OCI-LY1 (cell line): ENCODE data around the gene SIK3.

Experiments
- H2AFZ ChIP-seq: fragments of 200-600 bp; sonication (generic), shearing (Covaris generic); 2 replicates; pipeline ENCODE4 v1.6.0; 2014; ENCODE audit warnings: antibody characterized with exemption, mild to moderate bottlenecking, low read length
- H3F3A ChIP-seq: fragments of 200-600 bp; sonication (generic), shearing (Covaris generic); 2 replicates; pipeline ENCODE4 v1.6.0; 2014; ENCODE audit warnings: mild to moderate bottlenecking, antibody characterized with exemption, low read length, moderate library complexity; ENCODE audit not compliant: insufficient read depth
- H3K27ac ChIP-seq: fragments of 200-600 bp; sonication (generic); 2 replicates; pipeline ENCODE4 v1.5.1; 2014; ENCODE audit warnings: low read length, mixed run types, mild to moderate bottlenecking, low read depth; ENCODE audit not compliant: poor library complexity, severe bottlenecking
- H3K27me3 ChIP-seq: fragments of 200-600 bp; sonication (generic); 2 replicates; pipeline ENCODE4 v1.6.0; 2014; ENCODE audit warnings: antibody characterized with exemption, mild to moderate bottlenecking, low read length, moderate library complexity; ENCODE audit not compliant: insufficient read depth
- H3K36me3 ChIP-seq: fragments of 200-600 bp; sonication (generic); 2 replicates; pipeline ENCODE4 v1.6.1; 2014; ENCODE audit warnings: mild to moderate bottlenecking, antibody characterized with exemption, low read length, moderate library complexity, mixed read lengths; ENCODE audit not compliant: insufficient read depth
- H3K4me1 ChIP-seq: fragments of 200-600 bp; sonication (generic); 2 replicates; pipeline ENCODE4 v1.5.1; 2014; ENCODE audit warnings: mild to moderate bottlenecking, low read length, moderate library complexity; ENCODE audit not compliant: insufficient read depth, severe bottlenecking
- H3K4me2 ChIP-seq: fragments of 200-600 bp; sonication (generic), shearing (Covaris generic); 2 replicates; pipeline ENCODE4 v1.6.1; 2014; ENCODE audit warnings: low read length
- H3K4me3 ChIP-seq: fragments of 200-600 bp; sonication (generic); 2 replicates; pipeline ENCODE4 v1.5.1; 2014; ENCODE audit warnings: low read length, low read depth, mild to moderate bottlenecking, mixed read lengths; ENCODE audit not compliant: poor library complexity, severe bottlenecking
- H3K79me2 ChIP-seq: fragments of 200-600 bp; shearing (Covaris generic); 2 replicates; pipeline ENCODE4 v1.6.1; 2016; ENCODE audit warnings: mixed run types, low read length, mixed read lengths; ENCODE audit not compliant: insufficient read depth
- H3K9ac ChIP-seq: fragments of 200-600 bp; sonication (generic), shearing (Covaris generic); 2 replicates; pipeline ENCODE4 v1.6.1; 2014; ENCODE audit warnings: mild to moderate bottlenecking, low read length, mixed read lengths
- H3K9me2 ChIP-seq: fragments of 200-600 bp; sonication (generic), shearing (Covaris generic); 2 replicates; pipeline ENCODE4 v1.6.1; 2014; ENCODE audit warnings: low read depth, mild to moderate bottlenecking, low read length, mixed read lengths
- H3K9me3 ChIP-seq: fragments of 200-600 bp; shearing (Covaris generic); 2 replicates; pipeline ENCODE4 v1.6.1; 2014; ENCODE audit warnings: low read length, mixed read lengths
- H4K20me1 ChIP-seq: fragments of 200-600 bp; sonication (generic), shearing (Covaris generic); 2 replicates; pipeline ENCODE4 v1.6.0; 2016; ENCODE audit warnings: mild to moderate bottlenecking, low read length; ENCODE audit not compliant: insufficient read depth
- CTCF ChIP-seq: fragments of 200-600 bp; sonication (generic), shearing (Covaris generic); IDR thresholded peaks from 2 replicates; pipeline ENCODE4 v1.5.1; 2017; ENCODE audit warnings: mild to moderate bottlenecking, antibody characterized with exemption, low read length, moderate library complexity, mixed read lengths
- EZH2 ChIP-seq: fragments of 200-600 bp; sonication (generic), shearing (Covaris generic); IDR thresholded peaks from 2 replicates; pipeline ENCODE4 v1.8.0; 2017; ENCODE audit warnings: borderline replicate concordance, mixed run types, mild to moderate bottlenecking, antibody characterized with exemption, low read length, moderate library complexity, mixed read lengths

The SIK3 gene

DNA sequence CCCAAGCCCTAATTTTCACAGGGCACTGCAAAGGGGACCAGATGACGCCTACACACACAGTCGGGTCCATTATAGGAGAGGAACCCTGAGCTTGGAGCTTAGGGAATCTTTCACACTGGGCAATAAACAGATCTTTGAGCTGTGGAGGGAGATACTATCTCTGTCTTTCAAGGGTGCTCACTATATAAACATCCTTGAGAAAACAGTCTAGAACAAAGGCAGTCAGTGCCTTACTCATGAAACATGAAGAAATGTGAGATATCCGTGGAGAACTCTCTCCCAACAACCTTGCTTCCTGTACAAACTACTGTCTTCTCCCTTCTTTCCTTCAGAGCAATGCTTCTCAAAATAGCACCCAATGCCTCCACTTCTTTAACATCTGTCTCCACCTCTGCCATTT is 151.8 kb downstream of the SIK3 start:
- no peak overlapping the region for H3K27ac ChIP-seq

GRCh38 chr11:116939499-116939898 is 158.7 kb downstream of the SIK3 start:
- Histone ChIP-seq H3K4me2 (no peak overlapping the region), H3K36me3 (peaks cover 30% of the 10 kb centered on the region), H2AFZ (no peak overlapping the region), H3K4me1 (no peaks in the 10 kb centered on the region), H3F3A (no peaks in the 10 kb centered on the region), H3K9me3 (no peaks in the 10 kb centered on the region), H3K79me2 (no peaks in the 10 kb centered on the region), H3K27ac (no peak overlapping the region), H3K4me3 (no peak overlapping the region), H4K20me1 (no peaks in the 10 kb centered on the region), H3K9me2 (no peaks in the 10 kb centered on the region), H3K9ac (no peak overlapping the region), H3K27me3 (no peaks in the 10 kb centered on the region)
- TF ChIP-seq EZH2 (no peak), CTCF (no peak)

More for the DNA sequence above, 151.8 kb downstream of the SIK3 start:
- H3K4me3 ChIP-seq: no peak overlapping the region
- H3K36me3 ChIP-seq: peaks cover 44% of the 10 kb centered on the region
- H3K9me2 ChIP-seq: no peaks in the 10 kb centered on the region
- H3K4me1 ChIP-seq: peaks cover 4% of the 10 kb centered on the region
- no peak overlapping the region for H3K9ac ChIP-seq
- TF ChIP-seq CTCF: no peak
- TF ChIP-seq EZH2: no peak
- no peak overlapping the region for H3K4me2 ChIP-seq
- no peaks in the 10 kb centered on the region for H3K27me3 ChIP-seq
- no peaks in the 10 kb centered on the region for H3K9me3 ChIP-seq
- no peaks in the 10 kb centered on the region for H4K20me1 ChIP-seq
- no peak overlapping the region for H2AFZ ChIP-seq
- no peaks in the 10 kb centered on the region for H3K79me2 ChIP-seq
- no peaks in the 10 kb centered on the region for H3F3A ChIP-seq

GRCh38 chr11:116938471-116939070 is 159.7 kb downstream of the SIK3 start:
- TF ChIP-seq EZH2 (no peak), CTCF (no peak)
- H4K20me1 ChIP-seq: no peaks in the 10 kb centered on the region
- no peaks in the 10 kb centered on the region for H3F3A ChIP-seq
- no peak overlapping the region for H3K27ac ChIP-seq
- H3K9me2 ChIP-seq: no peaks in the 10 kb centered on the region
- no peak overlapping the region for H2AFZ ChIP-seq
- no peaks in the 10 kb centered on the region for H3K27me3 ChIP-seq
- H3K4me1 ChIP-seq: no peaks in the 10 kb centered on the region
- no peak overlapping the region for H3K4me2 ChIP-seq
- peaks cover 3% of the 10 kb centered on the region; the same call in 1 of the 2 replicates for H3K79me2 ChIP-seq
- H3K36me3 ChIP-seq: peaks cover 27% of the 10 kb centered on the region
- H3K9me3 ChIP-seq: no peaks in the 10 kb centered on the region
- no peak overlapping the region for H3K4me3 ChIP-seq
- no peak overlapping the region for H3K9ac ChIP-seq
